B cell (primary cell): Measurements from ENCODE around the gene GPATCH8. TPM values are rescaled to one million over a fixed set of nuclear protein-coding genes. Genes with fewer than 3 reads are reported as not detected.

Experiments
- ATAC-seq: fragments of 200-7000 bp; cut with Tn5 transposase; one replicate; pipeline ENCODE4 v1.10.0; 2021; ENCODE audit warnings: low read depth, mild to moderate bottlenecking, moderate number of reproducible peaks, moderate library complexity
- CTCF ChIA-PET: fragments of 350-600 bp; sonication (Branson Sonifier 250); formaldehyde crosslinking; loops from one replicate; lab custom pipeline; 2021; ENCODE audit warnings: antibody characterized with exemption, inconsistent platforms; lab: Charles Lee
- POLR2A ChIA-PET: fragments of 350-600 bp; sonication (Branson Sonifier 250); formaldehyde crosslinking; loops from one replicate; lab custom pipeline; 2021; ENCODE audit warnings: antibody characterized with exemption; lab: Charles Lee
- DNase-seq: peaks from one replicate; pipeline ENCODE4 v3.0.0; 2013
- H2AFZ ChIP-seq: 2 replicates; pipeline ENCODE4 v1.6.1; 2012; ENCODE audit warnings: mild to moderate bottlenecking, low read depth, low read length; ENCODE audit not compliant: insufficient read depth, poor library complexity, severe bottlenecking
- H3K27ac ChIP-seq, 2 donors: 1 replicate in 1 of 2; 2 replicates in 1 of 2; pipeline ENCODE4 v1.5.1; 2012 to 2013; ENCODE audit warnings: low read length in 2 of 2, mild to moderate bottlenecking in 2 of 2, moderate library complexity in 1 of 2
- H3K27me3 ChIP-seq, 4 experiments: fragments of 200-600 bp in 1 of 4; sonication (generic) in 1 of 4; replicated peaks in 1 of 4; 1 replicate in 2 of 4; 2 replicates in 2 of 4; pipeline versions ENCODE4 v1.6.1 to v1.7.0; 2013 to 2016; ENCODE audit warnings: low read length in 3 of 4, mild to moderate bottlenecking in 2 of 4, mixed read lengths in 1 of 4, moderate library complexity in 1 of 4; ENCODE audit not compliant: insufficient read depth in 4 of 4, control insufficient read depth in 3 of 4; ENCODE audit errors: control extremely low read depth in 1 of 4
- H3K36me3 ChIP-seq, 2 experiments: replicated peaks in 1 of 2; 1 replicate in 1 of 2; 2 replicates in 1 of 2; pipeline versions ENCODE4 v1.6.1 to v1.7.1; 2013; ENCODE audit warnings: low read length in 1 of 2; ENCODE audit not compliant: insufficient read depth in 2 of 2, control insufficient read depth in 1 of 2; ENCODE audit errors: control extremely low read depth in 1 of 2, extremely low read depth in 1 of 2
- H3K4me1 ChIP-seq, 2 donors: fragments of 200-600 bp in 1 of 2; sonication (generic) in 1 of 2; 1 replicate in 1 of 2; 2 replicates in 1 of 2; pipeline versions ENCODE4 v1.5.1 to v1.6.1; 2013 to 2017; ENCODE audit warnings: low read length in 2 of 2; ENCODE audit not compliant: control insufficient read depth in 2 of 2, insufficient read depth in 2 of 2
- H3K4me2 ChIP-seq: replicated peaks from 2 replicates; pipeline ENCODE3; 2012; ENCODE audit warnings: mild to moderate bottlenecking, low read depth, low read length; ENCODE audit not compliant: poor library complexity, severe bottlenecking
- H3K4me3 ChIP-seq, 5 experiments: fragments of 200-600 bp in 1 of 5; sonication (generic) in 1 of 5; 1 replicate in 3 of 5; 2 replicates in 2 of 5; pipeline versions ENCODE4 v1.5.1 to v1.7.0; 2011 to 2016; ENCODE audit warnings: low read length in 4 of 5, mild to moderate bottlenecking in 4 of 5, low read depth in 2 of 5, control low read depth in 1 of 5, moderate library complexity in 1 of 5; ENCODE audit not compliant: insufficient read depth in 1 of 5; ENCODE audit errors: control extremely low read depth in 1 of 5, extremely low read depth in 1 of 5
- H3K79me2 ChIP-seq: fragments of 200-600 bp; sonication (generic); one replicate; pipeline ENCODE4 v1.6.0; 2016; ENCODE audit warnings: low read length; ENCODE audit not compliant: control insufficient read depth, insufficient read depth
- H3K9ac ChIP-seq: fragments of 200-600 bp; sonication (generic); 2 replicates; pipeline ENCODE4 v1.6.1; 2017; ENCODE audit warnings: mild to moderate bottlenecking, low read length, moderate library complexity
- H3K9me3 ChIP-seq, 3 donors: one replicate each; pipeline versions ENCODE4 v1.6.1 to v1.7.1; 2013; ENCODE audit warnings: low read length in 2 of 3; ENCODE audit not compliant: control insufficient read depth in 2 of 3, insufficient read depth in 1 of 3; ENCODE audit errors: control extremely low read depth in 1 of 3
- H4K20me1 ChIP-seq: 2 replicates; pipeline ENCODE4 v1.6.0; 2012; ENCODE audit warnings: mild to moderate bottlenecking, low read length; ENCODE audit not compliant: insufficient read depth, control insufficient read depth, poor library complexity, severe bottlenecking
- H3K27ac Mint-ChIP-seq: one replicate; pipeline ENCODE4 v1.8.0; 2021; ENCODE audit warnings: mixed read lengths
- H3K27me3 Mint-ChIP-seq: one replicate; pipeline ENCODE4 v1.8.0; 2021; ENCODE audit warnings: mixed read lengths
- H3K4me1 Mint-ChIP-seq: one replicate; pipeline ENCODE4 v1.8.0; 2021; ENCODE audit warnings: mixed read lengths
- H3K4me3 Mint-ChIP-seq: one replicate; pipeline ENCODE4 v1.8.0; 2021; ENCODE audit warnings: mixed read lengths
- H3K9me3 Mint-ChIP-seq: one replicate; pipeline ENCODE4 v1.8.0; 2022; ENCODE audit warnings: mixed read lengths; ENCODE audit not compliant: insufficient read depth
- CTCF ChIP-seq: fragments of 200-600 bp; IDR thresholded peaks from one replicate; pipeline ENCODE4 v1.8.0; 2022; ENCODE audit warnings: antibody characterized with exemption, mild to moderate bottlenecking
- EZH2 ChIP-seq: IDR thresholded peaks from 2 replicates; pipeline ENCODE4 v1.6.1; 2012; ENCODE audit warnings: borderline replicate concordance, low read depth, mild to moderate bottlenecking, moderate library complexity, low read length; ENCODE audit not compliant: insufficient read depth, poor library complexity, severe bottlenecking
- WGBS: methylation state at CpG from one replicate; pipeline ENCODE4 v1.1.5; 2013; ENCODE audit warnings: missing lambda C conversion rate; ENCODE audit not compliant: insufficient coverage; 5-methylcytosine and 5-hydroxymethylcytosine counted together
- intact Hi-C: fragments of 100-400 bp; cut with micrococcal nuclease; formaldehyde crosslinking; loops from one replicate; pipeline ENCODE4 v1.10.0; 2022
- polyA plus RNA-seq: library from polyadenylated mRNA; depleted of rRNA; stranded (reverse); fragments of >200 nt; gene quantifications from 2 replicates; pipeline ENCODE4 v1.2.3, GENCODE V29; 2012
- total RNA-seq, 2 donors: library from RNA; stranded (reverse); fragments of 120-200 nt in 1 of 2; gene quantifications; 1 replicate in 1 of 2; 2 replicates in 1 of 2; pipeline versions ENCODE4 v1.2.3 to v1.2.4, GENCODE V29; 2013 to 2022

GPATCH8 gene
- total and polyA plus RNA-seq, 2 donors (not counting 1 experiment from before 2014, with no cell fraction given), result 28.3 to 83.4 TPM

GRCh38 chr17:44363613-44364159 is 139.5 kb downstream of the GPATCH8 start, which contains the start of gene FAM171A2:
FAM171A2 (minus strand) TSS chr17:44363853; CDS start chr17:44363714, 139 bp downstream.
- Histone ChIP-seq H3K9ac (peak within 1 kb of the TSS; percentile 69), H3K9me3 (no peaks in the 10 kb centered on the region), H3K4me1 (peaks cover 10 to 17% of the 10 kb centered on the region in 2 donors), H3K79me2 (no peaks in the 10 kb centered on the region), H3K27me3 (peaks cover 0 to 35% (median 13%) of the 10 kb centered on the region in 4 experiments), H3K4me2 (peak within 1 kb of the TSS; percentile 100), H2AFZ (peak within 1 kb of the TSS; percentile 79), H3K4me3 (peak within 1 kb of the TSS in 4 of 5 experiments; percentile 29 to 70 (median 56)), H3K27ac (no peak within 1 kb of the TSS), H3K36me3 (no peaks in the 10 kb centered on the region), H4K20me1 (no peaks in the 10 kb centered on the region)
- WGBS, result under 1% methylated on average over 52 of the region's 63 CpGs
- H3K27ac Mint-ChIP-seq, result no peak within 1 kb of the TSS
- ChIA-PET POLR2A (interaction anchor here (0.6 to 0.9 kb wide), 4 partner anchors 13 to 33 kb away, joined by 3 to 5 read pairs (median 4); no protein-coding TSS in a partner anchor), CTCF (interaction anchor here (0.6 to 6.2 kb wide), 17 partner anchors 8 to 284 kb away, joined by 3 to 52 read pairs (median 4); partner anchors contain the start of genes GRN, HDAC5 and TMUB2)
- ATAC-seq (peak; percentile 91), DNase-seq (peak; percentile 82)
- peaks cover 9% of the 10 kb centered on the region for H3K4me1 Mint-ChIP-seq
- peaks cover 39% of the 10 kb centered on the region for H3K27me3 Mint-ChIP-seq
- H3K4me3 Mint-ChIP-seq, result peak within 1 kb of the TSS; percentile 88
- TF ChIP-seq CTCF (peak; percentile 87), EZH2 (no peak)
- intact Hi-C loops, result loop anchor here (1.0 kb wide), 2 partner anchors 9 to 18 kb away; partner anchors contain the start of gene GRN
- no peaks in the 10 kb centered on the region for H3K9me3 Mint-ChIP-seq
